ENCODE data around the gene PPP2R3B. TPM values are rescaled to one million over a fixed set of nuclear protein-coding genes. Genes with fewer than 3 reads are reported as not detected.
"Not testable (repeated sequence)": the region's sequence is repeated elsewhere in the genome, so short reads cannot be mapped to it uniquely, and the experiment has no call there.

The PPP2R3B gene
- total and polyA plus RNA-seq, 2 of the 13 experiments (the other 11 are each of a cell fraction or from before 2014, with no cell fraction given): 17.0 to 21.4 TPM

GRCh38 chrX:327660-328126, 59.0 kb downstream of the PPP2R3B start (continued):
- TF ChIP-seq RXRB (CRISPR knock-in tag; IDR thresholded peaks at IDR 0.05; ENCODE audit: borderline replicate concordance) (no peak), RERE (CRISPR knock-in tag; IDR thresholded peaks at IDR 0.05; ENCODE audit: low read depth) (no peak), ZNF430 (CRISPR knock-in tag; IDR thresholded peaks at IDR 0.05) (no peak), MTF1 (CRISPR knock-in tag; IDR thresholded peaks at IDR 0.05) (no peak), ZBTB8A (CRISPR knock-in tag; IDR thresholded peaks at IDR 0.05; ENCODE audit: borderline replicate concordance, low read depth) (no peak), HNRNPK (IDR thresholded peaks at IDR 0.05; ENCODE audit: low read depth, low read length, poor library complexity, severe bottlenecking) (peak; percentile 57)

- 2% methylated on average over 14 of the region's 14 CpGs for WGBS (ENCODE audit: low lambda C conversion rate)
- in situ Hi-C loops (cut with HindIII; ENCODE audit: extremely low pct_ligation_motif_present, low pct_unique_long_range_greater_than_20kb); BruUV-seq (replicated peaks): not testable (repeated sequence)
- 0 out of 2 replicates have a peak, but pooled peaks have one; percentile 16 for TF ChIP-seq HNF1B (CRISPR knock-in tag; IDR thresholded peaks at IDR 0.05)
- TF ChIP-seq STAG1 (CRISPR knock-in tag; IDR thresholded peaks at IDR 0.05): peak; percentile 78
- peak; percentile 100 for TF ChIP-seq TEAD3 (CRISPR knock-in tag; optimal IDR thresholded peaks at IDR 0.05; ENCODE audit: borderline replicate concordance)
- peak; percentile 30; the same call in 1 of the 2 replicates for TF ChIP-seq RAD21 (CRISPR knock-in tag; IDR thresholded peaks at IDR 0.05)
- peak; percentile 71 for TF ChIP-seq CTCF (CRISPR knock-in tag; IDR thresholded peaks at IDR 0.05)
- 0 out of 2 replicates have a peak, but pooled peaks have one; percentile 17 for TF ChIP-seq RXRB (CRISPR knock-in tag; IDR thresholded peaks at IDR 0.05; ENCODE audit: borderline replicate concordance)
- TF ChIP-seq ZKSCAN8 (CRISPR knock-in tag; IDR thresholded peaks at IDR 0.05; ENCODE audit: borderline replicate concordance): 0 out of 2 replicates have a peak, but pooled peaks have one; percentile 39
- TF ChIP-seq YY1 (IDR thresholded peaks at IDR 0.05; ENCODE audit: insufficient read depth, insufficient replicate concordance, low read depth, low read length): peak; percentile 19
- peak; percentile 36; the same call in 1 of the 2 replicates for TF ChIP-seq HMG20A (CRISPR knock-in tag; IDR thresholded peaks at IDR 0.05; ENCODE audit: borderline replicate concordance)
These were observed 62.0 kb downstream of the PPP2R3B start for GRCh38 chrX:324664-325063.

More at GRCh38 chrX:324664-325063, 62.0 kb downstream of the PPP2R3B start:
- H3K79me2 ChIP-seq (ENCODE audit: insufficient read depth, low read length); POLR2A ChIA-PET; H3K9ac ChIP-seq (ENCODE audit: insufficient read depth, low read depth, low read length); H3K9me3 ChIP-seq (ENCODE audit: low read length); H3K27ac ChIP-seq (ENCODE audit: extremely low read length, insufficient read depth, low read length); H4K20me1 ChIP-seq (ENCODE audit: insufficient read depth, low read length); H3K36me3 ChIP-seq (replicated peaks in 1 of 2; ENCODE audit: control insufficient read depth in 1 of 2, insufficient read depth in 2 of 2, low read length in 2 of 2); CTCF ChIA-PET (ENCODE audit: low intra/inter-chr PET ratio, low total read pairs); H3K27me3 ChIP-seq (ENCODE audit: control insufficient read depth in 1 of 2, insufficient read depth in 2 of 2, low read length in 2 of 2); H2AFZ ChIP-seq (ENCODE audit: low read length): not testable (repeated sequence)
- intact Hi-C loops (cut with micrococcal nuclease; ENCODE audit: unreplicated experiment): loop anchor here (10.0 kb wide), 1 partner anchor 50 kb away; no protein-coding TSS in a partner anchor
- FAIRE-seq (peak; percentile 74), DNase-seq (ENCODE audit: low spot score) (peak; percentile 72), ATAC-seq (peak; percentile 61)
- Histone ChIP-seq H3K4me2 (ENCODE audit: low read depth, low read length) (peak overlapping the region; percentile 71), H3K4me3 (replicated peaks in 1 of 3; ENCODE audit: insufficient read depth in 1 of 3, low read depth in 2 of 3, low read length in 3 of 3) (peak overlapping the region in 1 of 3 experiments; percentile 60; a peak in 1 of 6 replicates), H3K4me1 (ENCODE audit: insufficient read depth, low read length) (peaks cover 49% of the 10 kb centered on the region)

Measured in HepG2 (cell line).